Neural cell (in vitro differentiated cells): Measurements from ENCODE around the gene REPS2. TPM values are rescaled to one million over a fixed set of nuclear protein-coding genes. Genes with fewer than 3 reads are reported as not detected.

Experiments used
- H2AFZ ChIP-seq: fragments of 200-600, 300-800 bp; sonication (generic), shearing (Covaris generic); 2 replicates; pipeline ENCODE4 v1.6.0; 2014; ENCODE audit warnings: low read depth, mild to moderate bottlenecking, antibody characterized with exemption, low read length, moderate library complexity
- H3F3A ChIP-seq: fragments of 200-600 bp; shearing (Covaris generic); 2 replicates; pipeline ENCODE4 v1.6.1; 2016; ENCODE audit warnings: mild to moderate bottlenecking, moderate library complexity, mixed read lengths, antibody characterized with exemption, low read length; ENCODE audit not compliant: insufficient read depth, poor library complexity, severe bottlenecking
- H3K27ac ChIP-seq: fragments of 200-600, 300-800 bp; sonication (generic), shearing (Covaris generic); 2 replicates; pipeline ENCODE4 v1.5.1; 2014; ENCODE audit warnings: mild to moderate bottlenecking, low read length, moderate library complexity
- H3K27me3 ChIP-seq: fragments of 300-800, 200-600 bp; sonication (generic), shearing (Covaris generic); 2 replicates; pipeline ENCODE4 v1.6.0; 2014; ENCODE audit warnings: mild to moderate bottlenecking, low read depth, low read length, moderate library complexity; ENCODE audit not compliant: insufficient read depth
- H3K36me3 ChIP-seq: fragments of 300-800, 200-600 bp; sonication (generic), shearing (Covaris generic); 2 replicates; pipeline ENCODE4 v1.5.1; 2014; ENCODE audit warnings: mild to moderate bottlenecking, antibody characterized with exemption, low read length, moderate library complexity; ENCODE audit not compliant: insufficient read depth
- H3K4me2 ChIP-seq: fragments of 300-800, 200-600 bp; sonication (generic), shearing (Covaris generic); 2 replicates; pipeline ENCODE4 v1.6.0; 2014; ENCODE audit warnings: mild to moderate bottlenecking, low read length
- H3K4me3 ChIP-seq: fragments of 300-800, 200-600 bp; sonication (generic), shearing (Covaris generic); 2 replicates; pipeline ENCODE4 v1.5.1; 2014; ENCODE audit warnings: mild to moderate bottlenecking, low read length, moderate library complexity
- H3K79me2 ChIP-seq: fragments of 200-600 bp; shearing (Covaris generic); replicated peaks from 2 replicates; pipeline ENCODE4 v1.6.0; 2014; ENCODE audit warnings: mild to moderate bottlenecking, low read length, moderate library complexity; ENCODE audit not compliant: insufficient read depth
- H3K9ac ChIP-seq: fragments of 300-800, 200-600 bp; sonication (generic), shearing (Covaris generic); 2 replicates; pipeline ENCODE4 v1.6.1; 2016; ENCODE audit warnings: mild to moderate bottlenecking, low read length, mixed read lengths
- H3K9me2 ChIP-seq: fragments of 200-600 bp; shearing (Covaris generic); 2 replicates; pipeline ENCODE4 v1.6.1; 2016; ENCODE audit warnings: mild to moderate bottlenecking, low read length, mixed read lengths; ENCODE audit not compliant: insufficient read depth
- H3K9me3 ChIP-seq: fragments of 200-600, 300-800 bp; sonication (generic), shearing (Covaris generic); 2 replicates; pipeline ENCODE4 v1.6.1; 2016; ENCODE audit warnings: mild to moderate bottlenecking, mixed run types, low read length, moderate library complexity, mixed read lengths
- H4K20me1 ChIP-seq: fragments of 200-600 bp; shearing (Covaris generic); 2 replicates; pipeline ENCODE4 v1.6.1; 2016; ENCODE audit warnings: mild to moderate bottlenecking, mixed run types; ENCODE audit not compliant: insufficient read depth
- CTCF ChIP-seq: fragments of 450-650 bp; IDR thresholded peaks from 2 replicates; pipeline ENCODE4 v1.5.1; 2014; ENCODE audit warnings: antibody characterized with exemption, mild to moderate bottlenecking, moderate library complexity; ENCODE audit not compliant: poor library complexity, severe bottlenecking
- EP300 ChIP-seq: fragments of 450-650 bp; conservative IDR thresholded peaks from 2 replicates; pipeline ENCODE4 v1.6.1; 2014; ENCODE audit warnings: antibody characterized with exemption, mild to moderate bottlenecking, moderate library complexity; ENCODE audit not compliant: poor library complexity, severe bottlenecking
- EZH2 ChIP-seq: fragments of 200-600, 300-800 bp; shearing (Covaris generic), sonication (generic); IDR thresholded peaks from 2 replicates; pipeline ENCODE4 v1.6.1; 2014; ENCODE audit warnings: antibody characterized with exemption, low read length, borderline replicate concordance, mild to moderate bottlenecking; ENCODE audit not compliant: insufficient read depth, poor library complexity, severe bottlenecking
- MXI1 ChIP-seq: fragments of 450-650 bp; conservative IDR thresholded peaks from 2 replicates; pipeline ENCODE4 v1.6.1; 2014; ENCODE audit warnings: antibody characterized with exemption, mild to moderate bottlenecking; ENCODE audit not compliant: poor library complexity, severe bottlenecking
- POLR2AphosphoS5 ChIP-seq: IDR thresholded peaks from 2 replicates; pipeline ENCODE4 v1.6.1; 2012
- RAD21 ChIP-seq: fragments of 450-650 bp; conservative IDR thresholded peaks from 2 replicates; pipeline ENCODE4 v1.6.1; 2014; ENCODE audit warnings: antibody characterized with exemption, mild to moderate bottlenecking, moderate library complexity
- REST ChIP-seq: IDR thresholded peaks from 2 replicates; pipeline ENCODE4 v1.6.1; 2012; ENCODE audit warnings: borderline replicate concordance
- SMC3 ChIP-seq: fragments of 450-650 bp; conservative IDR thresholded peaks from 2 replicates; pipeline ENCODE4 v1.6.1; 2014; ENCODE audit warnings: antibody characterized with exemption, mild to moderate bottlenecking, moderate library complexity; ENCODE audit not compliant: poor library complexity
- TAF1 ChIP-seq: IDR thresholded peaks from 2 replicates; pipeline ENCODE4 v1.6.1; 2012; ENCODE audit warnings: low read depth
- polyA plus RNA-seq: library from polyadenylated mRNA; depleted of rRNA; stranded (reverse); fragments of >200 nt; gene quantifications from 2 replicates; pipeline ENCODE4 v1.2.3, GENCODE V29; 2014

Gene REPS2
- polyA plus RNA-seq, 1 donor from 2014 or later = 15.1 TPM

GRCh38 chrX:17081511-17081910 lies 135.1 kb downstream of the REPS2 start:
- Histone ChIP-seq H3K79me2 (no peaks in the 10 kb centered on the region), H2AFZ (no peak overlapping the region), H3K4me3 (no peak overlapping the region), H3K9me2 (no peaks in the 10 kb centered on the region), H3K27me3 (no peaks in the 10 kb centered on the region), H3K36me3 (no peaks in the 10 kb centered on the region), H3K9ac (no peak overlapping the region), H3K27ac (no peak overlapping the region), H3K4me2 (no peak overlapping the region), H3K9me3 (no peaks in the 10 kb centered on the region), H3F3A (no peaks in the 10 kb centered on the region), H4K20me1 (no peaks in the 10 kb centered on the region)
- no peak for TF ChIP-seq REST
- TF ChIP-seq EP300 = no peak
- no peak for TF ChIP-seq RAD21
- no peak for TF ChIP-seq POLR2AphosphoS5
- no peak for TF ChIP-seq SMC3
- TF ChIP-seq MXI1 = no peak
- no peak for TF ChIP-seq TAF1
- no peak for TF ChIP-seq CTCF
- TF ChIP-seq EZH2 = no peak

GRCh38 chrX:17081968-17082367 lies 135.5 kb downstream of the REPS2 start:
- Histone ChIP-seq H3K27ac (no peak overlapping the region), H3F3A (no peaks in the 10 kb centered on the region), H3K4me2 (no peak overlapping the region), H3K79me2 (no peaks in the 10 kb centered on the region), H4K20me1 (no peaks in the 10 kb centered on the region), H3K4me3 (no peak overlapping the region), H3K27me3 (no peaks in the 10 kb centered on the region), H3K9me2 (no peaks in the 10 kb centered on the region), H3K9ac (no peak overlapping the region), H3K36me3 (no peaks in the 10 kb centered on the region), H3K9me3 (no peaks in the 10 kb centered on the region), H2AFZ (no peak overlapping the region)
- no peak for TF ChIP-seq SMC3
- no peak for TF ChIP-seq TAF1
- no peak for TF ChIP-seq CTCF
- no peak for TF ChIP-seq MXI1
